ENCODE measurements around the gene MS4A14. TPM values are rescaled to one million over a fixed set of nuclear protein-coding genes. Genes with fewer than 3 reads are reported as not detected.
"Not testable (repeated sequence)": the region's sequence is repeated elsewhere in the genome, so short reads cannot be mapped to it uniquely, and the experiment has no call there.

The MS4A14 gene
- polyA plus RNA-seq, 1 experiment, result not detected

- POLR2A ChIA-PET, result no interaction called here
- CTCF ChIA-PET, result no interaction called here
- no peak for DNase-seq (ENCODE audit: low read depth)
- no peak for TF ChIP-seq CTCF (IDR thresholded peaks at IDR 0.05; ENCODE audit: insufficient read depth, low read depth, low read length)
- Histone ChIP-seq H3K4me3 (ENCODE audit: low read depth, low read length) (no peak overlapping the region), H3K36me3 (ENCODE audit: control insufficient read depth, insufficient read depth, low read length) (no peaks in the 10 kb centered on the region), H3K27me3 (ENCODE audit: control insufficient read depth, insufficient read depth, low read length) (no peaks in the 10 kb centered on the region)
Observed at GRCh38 chr11:60360621-60361020, 35.6 kb upstream of the MS4A14 start.

- CTCF ChIA-PET, result interaction anchor here (1.0 to 2.0 kb wide), 8 partner anchors 12 to 825 kb away, joined by 3 to 15 read pairs (median 6); partner anchors contain the start of gene MS4A7
- Histone ChIP-seq H3K27me3 (ENCODE audit: control insufficient read depth, insufficient read depth, low read length) (no peaks in the 10 kb centered on the region), H3K36me3 (ENCODE audit: control insufficient read depth, insufficient read depth, low read length) (no peaks in the 10 kb centered on the region), H3K4me3 (ENCODE audit: low read depth, low read length) (no peak overlapping the region)
- no peak for TF ChIP-seq CTCF (IDR thresholded peaks at IDR 0.05; ENCODE audit: insufficient read depth, low read depth, low read length)
- DNase-seq (ENCODE audit: low read depth), result no peak
- POLR2A ChIA-PET, result no interaction called here
Observed at GRCh38 chr11:60362241-60362640, 34.0 kb upstream of the MS4A14 start.

GRCh38 chr11:60363542-60364470 is 32.5 kb upstream of the MS4A14 start:
- DNase-seq (ENCODE audit: low read depth), result peak; percentile 2
- peak; percentile 73 for TF ChIP-seq CTCF (IDR thresholded peaks at IDR 0.05; ENCODE audit: insufficient read depth, low read depth, low read length)
- H3K36me3 ChIP-seq (ENCODE audit: control insufficient read depth, insufficient read depth, low read length), result no peaks in the 10 kb centered on the region
- no peaks in the 10 kb centered on the region for H3K27me3 ChIP-seq (ENCODE audit: control insufficient read depth, insufficient read depth, low read length)
- no peak overlapping the region for H3K4me3 ChIP-seq (ENCODE audit: low read depth, low read length)
- ChIA-PET POLR2A (no interaction called here), CTCF (interaction anchor here (0.9 to 2.6 kb wide), 13 partner anchors 8 to 823 kb away, joined by 3 to 15 read pairs (median 5); partner anchors contain the start of gene MS4A7)

GRCh38 chr11:60366262-60366904 is 29.9 kb upstream of the MS4A14 start:
- H3K27me3 ChIP-seq (ENCODE audit: control insufficient read depth, insufficient read depth, low read length); DNase-seq (ENCODE audit: low read depth); H3K36me3 ChIP-seq (ENCODE audit: control insufficient read depth, insufficient read depth, low read length); POLR2A ChIA-PET; H3K4me3 ChIP-seq (ENCODE audit: low read depth, low read length): not testable (repeated sequence)
- CTCF ChIA-PET, result interaction anchor here (1.2 kb wide), 1 partner anchor 254 kb away, joined by 3 read pairs; no protein-coding TSS in a partner anchor

- Histone ChIP-seq H3K36me3 (ENCODE audit: control insufficient read depth, insufficient read depth, low read length) (no peaks in the 10 kb centered on the region), H3K27me3 (ENCODE audit: control insufficient read depth, insufficient read depth, low read length) (no peaks in the 10 kb centered on the region), H3K4me3 (ENCODE audit: low read depth, low read length) (no peak overlapping the region)
- ChIA-PET CTCF (no interaction called here), POLR2A (no interaction called here)
- TF ChIP-seq CTCF (IDR thresholded peaks at IDR 0.05; ENCODE audit: insufficient read depth, low read depth, low read length), result no peak
- DNase-seq (ENCODE audit: low read depth), result no peak
Observed at GRCh38 chr11:60367009-60367408, 29.2 kb upstream of the MS4A14 start.

Data from BJ (cell line).